Measurements from ENCODE around the gene STXBP4. TPM values are rescaled to one million over a fixed set of nuclear protein-coding genes. Genes with fewer than 3 reads are reported as not detected.
A peak's percentile ranks its signal among the peaks of the same experiment; 100 is the strongest.

Gene STXBP4
- total RNA-seq, 1 donor from 2014 or later = 3.7 TPM

DNA sequence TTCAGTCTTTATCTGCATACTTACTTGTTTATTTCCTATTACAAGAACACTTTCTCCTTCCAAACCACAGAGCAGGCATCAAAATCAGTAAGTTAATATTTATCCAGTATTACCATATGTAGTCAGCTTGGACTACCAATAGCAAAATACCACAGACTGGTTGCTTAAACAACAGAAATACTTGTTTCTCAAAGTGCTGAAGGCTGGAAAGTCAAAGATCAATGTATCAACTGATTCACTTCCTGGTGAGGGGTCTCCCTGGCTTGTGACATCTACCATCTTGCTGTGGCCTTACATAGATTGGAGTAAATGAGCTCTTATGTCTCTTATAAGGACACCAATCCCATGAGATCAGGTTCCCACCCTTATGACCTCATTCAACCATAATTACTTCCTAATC is 2.6 kb downstream of the STXBP4 start:
- no peak for DNase-seq (ENCODE audit: low read depth in 2 of 2)

DNA sequence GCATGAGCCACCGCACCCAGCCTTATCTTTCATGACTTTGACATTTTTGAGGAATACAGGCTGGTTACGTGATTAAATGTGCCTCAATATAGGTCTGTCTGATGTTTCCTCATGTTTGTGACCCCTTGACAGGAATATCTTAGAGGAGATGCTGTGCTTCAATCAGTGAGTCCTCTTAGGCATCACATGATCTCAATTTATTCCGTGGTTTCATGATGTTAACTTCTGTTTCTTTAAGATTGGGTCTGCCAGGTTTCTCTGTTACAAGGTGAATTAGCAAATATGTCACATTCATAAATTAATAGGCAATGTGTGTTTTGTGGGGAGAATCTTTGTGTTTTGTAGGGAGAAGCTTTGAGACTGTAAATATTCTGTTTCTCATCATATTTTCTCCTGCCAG is 3.3 kb downstream of the STXBP4 start:
- DNase-seq (ENCODE audit: low read depth in 2 of 2) = no peak

DNA sequence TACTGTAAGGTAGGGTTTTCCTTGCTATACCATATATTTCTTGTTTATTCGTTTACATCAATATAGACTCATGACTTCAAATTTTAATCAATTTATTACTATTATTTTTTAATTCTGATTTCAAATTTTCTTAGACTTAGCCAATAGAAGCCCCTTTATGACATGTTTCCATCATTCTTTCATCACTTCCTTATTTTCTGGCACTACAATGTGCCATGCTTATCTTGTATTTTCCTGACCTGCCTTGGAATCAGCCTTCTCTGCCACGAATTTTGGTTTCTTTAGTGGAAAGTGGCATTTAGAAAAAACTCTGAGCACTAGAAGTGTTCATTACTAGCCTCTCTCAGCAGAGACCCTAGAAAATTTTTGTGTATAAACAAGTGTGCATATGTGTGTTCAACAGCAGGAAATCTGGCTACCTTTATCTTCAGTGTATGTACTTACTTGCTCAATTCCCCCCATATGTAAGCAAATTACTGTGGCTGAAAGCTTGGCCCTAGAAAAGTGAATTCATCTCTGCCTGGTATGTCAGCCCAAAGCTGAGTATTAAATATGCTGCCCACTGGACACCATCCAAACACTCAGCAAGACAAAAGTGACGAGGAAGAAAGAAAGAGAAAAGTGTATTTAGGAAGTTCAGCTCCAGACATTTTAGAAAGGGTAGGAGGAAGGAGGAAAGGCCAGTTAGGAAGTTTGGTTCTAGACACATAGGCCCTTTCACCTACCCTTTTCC is 4.0 kb downstream of the STXBP4 start:
- no peak for DNase-seq (ENCODE audit: low read depth in 2 of 2)

GRCh38 chr17:54974759-54975158 is 6.2 kb downstream of the STXBP4 start:
- no peak for DNase-seq (ENCODE audit: low read depth in 2 of 2)

DNA sequence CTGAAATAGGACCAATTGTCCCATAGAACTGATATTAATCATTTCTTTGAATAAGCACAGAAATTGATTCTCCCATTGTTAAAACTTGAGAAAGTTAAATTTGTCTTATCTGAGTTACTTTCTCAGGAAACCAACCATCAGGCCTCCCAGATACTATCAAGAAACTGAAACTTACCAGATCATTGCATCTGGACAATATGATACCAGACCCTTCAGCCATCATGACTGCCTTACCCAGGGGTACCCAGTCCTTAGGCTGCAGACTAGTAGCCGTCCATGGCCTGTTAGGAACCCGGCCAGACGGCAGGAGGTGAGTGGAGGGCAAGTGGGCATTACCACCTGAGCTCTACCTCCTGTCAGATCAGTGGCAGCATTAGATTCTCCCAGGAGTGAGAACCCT is 7.8 kb downstream of the STXBP4 start:
- no peak for DNase-seq (ENCODE audit: low read depth in 2 of 2)

- no peak for DNase-seq (ENCODE audit: low read depth in 2 of 2)
Measured at GRCh38 chr17:54977744-54978143, 9.2 kb downstream of the STXBP4 start.

DNA sequence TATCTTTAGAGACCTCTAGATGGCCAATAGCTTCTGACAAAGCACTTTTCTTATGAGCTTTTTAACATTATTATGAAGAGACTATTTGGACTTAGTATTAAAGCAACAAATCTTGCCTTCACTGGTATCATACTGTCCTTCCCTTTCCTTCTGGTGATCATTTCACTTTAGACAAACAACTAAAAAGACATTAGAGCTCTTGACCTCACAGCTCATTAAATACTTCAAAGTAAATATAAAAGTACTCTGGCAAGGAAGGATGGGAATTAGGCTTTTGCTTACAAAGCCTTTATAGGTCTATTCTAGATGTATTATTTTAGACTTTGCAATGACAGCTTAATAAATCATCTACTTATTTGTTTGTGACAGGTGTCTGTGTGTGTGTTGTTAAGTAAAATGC is 11.1 kb downstream of the STXBP4 start:
- no peak for DNase-seq (ENCODE audit: low read depth in 2 of 2)

- no peak for DNase-seq (ENCODE audit: low read depth in 2 of 2)
Measured at GRCh38 chr17:54980375-54980774, 11.8 kb downstream of the STXBP4 start.

GRCh38 chr17:54982399-54982798 is 13.8 kb downstream of the STXBP4 start:
- DNase-seq (ENCODE audit: low read depth in 2 of 2) = peak in 1 of 2 donors; percentile 69

DNA sequence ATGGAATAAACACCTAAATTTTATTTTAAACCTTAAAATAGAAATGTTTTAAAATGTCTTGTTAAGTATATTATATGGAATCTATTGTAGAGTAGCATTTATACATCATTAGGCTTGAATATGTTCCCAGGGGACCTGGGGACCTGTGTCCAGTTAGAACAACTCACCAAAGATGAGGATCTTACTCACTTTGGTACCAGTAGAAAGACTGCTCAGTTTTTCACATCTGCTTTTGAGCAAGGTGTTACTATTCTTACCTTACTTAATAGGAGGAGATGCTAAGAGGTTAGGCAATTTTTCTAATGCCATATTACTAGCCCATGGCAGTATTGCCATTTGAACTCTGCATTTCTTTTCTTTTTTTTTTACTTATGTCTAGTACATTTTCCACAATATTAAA is 14.7 kb downstream of the STXBP4 start:
- no peak for DNase-seq (ENCODE audit: low read depth in 2 of 2)

DNA sequence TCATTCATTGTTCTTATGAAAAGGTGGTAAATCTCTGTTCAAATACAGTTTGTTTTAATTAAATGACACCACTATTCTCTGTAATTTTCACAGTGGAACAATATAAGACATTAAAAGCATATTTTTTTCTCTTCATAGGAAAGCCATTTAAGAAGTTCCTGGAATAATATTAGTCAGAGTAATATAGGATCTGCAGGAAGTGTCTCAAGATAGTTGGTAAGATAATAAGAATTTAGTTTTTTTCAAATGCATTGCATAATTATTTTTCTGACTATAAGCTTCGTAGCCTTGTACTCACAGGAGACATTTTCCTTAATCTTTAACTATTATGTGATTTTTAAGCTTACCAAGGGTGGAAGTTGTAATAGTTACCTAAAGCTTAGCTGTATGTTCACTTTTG is 16.9 kb downstream of the STXBP4 start:
- no peak for DNase-seq (ENCODE audit: low read depth in 2 of 2)

DNA sequence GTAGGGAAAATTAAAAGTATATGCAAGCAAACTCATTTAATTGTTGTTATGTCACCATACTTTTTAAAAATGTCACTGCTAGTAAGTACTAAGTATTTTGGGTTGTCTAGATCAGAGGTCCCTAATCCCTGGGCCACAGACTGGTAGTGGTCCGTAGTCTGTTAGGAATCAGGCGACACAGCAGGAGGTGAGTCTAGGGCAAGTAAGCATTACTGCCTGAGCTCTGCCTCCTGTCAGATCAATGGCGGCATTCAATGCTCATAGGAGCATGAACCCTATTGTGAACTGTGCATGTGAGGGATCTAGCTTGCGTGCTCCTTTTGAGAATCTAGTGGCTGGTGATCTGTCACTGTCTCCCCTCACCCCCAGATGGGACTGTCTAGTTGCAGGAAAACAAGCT is 21.6 kb downstream of the STXBP4 start:
- no peak for DNase-seq (ENCODE audit: low read depth in 2 of 2)

- no peak for DNase-seq (ENCODE audit: low read depth in 2 of 2)
Measured at GRCh38 chr17:54991567-54991966, 23.0 kb downstream of the STXBP4 start.

GRCh38 chr17:54992797-54993639 is 24.5 kb downstream of the STXBP4 start:
- peak; percentile 47 to 61 for DNase-seq (ENCODE audit: low read depth in 2 of 2)

DNA sequence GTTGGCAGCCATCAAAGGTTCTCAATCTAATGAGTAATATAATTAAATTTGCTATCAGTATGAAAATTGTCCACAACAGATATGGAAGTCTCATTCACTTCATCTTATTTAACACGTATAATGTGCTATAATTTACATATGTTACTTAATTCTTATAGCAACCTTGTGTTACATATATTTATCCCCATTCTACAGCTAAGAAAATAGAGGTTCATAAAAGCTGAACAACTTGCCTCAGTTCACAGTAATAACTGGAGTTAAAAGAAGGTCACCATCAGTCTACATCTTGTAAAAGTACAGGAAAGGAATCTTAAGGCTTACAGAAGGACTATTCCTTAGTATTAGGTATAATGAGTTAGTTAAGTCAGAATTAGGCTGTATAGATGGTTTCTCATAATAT is 27.9 kb downstream of the STXBP4 start:
- no peak for DNase-seq (ENCODE audit: low read depth in 2 of 2)

DNA sequence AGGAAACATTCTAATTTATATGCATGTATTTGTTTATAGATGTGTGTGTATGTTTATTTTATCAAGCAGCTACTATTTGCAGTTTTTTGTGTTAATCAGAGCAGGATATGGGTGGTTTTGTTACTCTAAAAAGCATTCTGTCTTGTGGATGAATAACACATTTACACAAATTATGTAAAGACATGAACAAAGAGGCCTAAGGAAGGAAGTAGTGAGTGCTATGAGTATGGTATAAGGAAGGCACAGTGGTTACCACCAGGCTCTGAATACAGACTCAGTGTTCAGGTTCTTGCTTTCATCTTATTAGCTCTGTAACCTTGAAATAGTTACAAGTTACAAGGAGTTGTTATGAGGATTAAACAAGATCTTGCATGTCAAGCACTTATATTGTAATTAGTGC is 33.9 kb downstream of the STXBP4 start:
- no peak for DNase-seq (ENCODE audit: low read depth in 2 of 2)

- no peak for DNase-seq (ENCODE audit: low read depth in 2 of 2)
Measured at GRCh38 chr17:55004484-55004883, 35.9 kb downstream of the STXBP4 start.

GRCh38 chr17:55005520-55005919 is 37.0 kb downstream of the STXBP4 start:
- peak; percentile 7 to 31 for DNase-seq (ENCODE audit: low read depth in 2 of 2)

DNA sequence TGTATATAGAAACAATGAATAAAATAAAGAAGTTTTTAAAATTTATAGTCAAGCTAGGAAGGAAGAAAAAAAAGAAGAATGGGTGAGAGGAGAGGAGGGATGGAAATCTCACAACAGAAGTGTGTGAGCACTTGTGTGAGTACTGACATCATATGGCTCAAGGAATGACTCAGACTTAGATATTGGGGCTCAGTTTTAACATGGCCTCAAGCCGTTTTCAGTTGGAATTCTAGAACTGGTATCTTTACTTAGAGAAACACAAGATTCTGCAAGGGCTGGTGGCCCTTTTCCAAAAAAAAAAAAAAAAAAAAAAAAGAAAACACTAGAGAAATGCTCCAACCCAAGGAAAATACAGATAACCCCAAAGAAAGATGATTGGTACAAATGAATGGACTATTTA is 55.1 kb downstream of the STXBP4 start:
- DNase-seq (ENCODE audit: low read depth in 2 of 2) = no peak

DNA sequence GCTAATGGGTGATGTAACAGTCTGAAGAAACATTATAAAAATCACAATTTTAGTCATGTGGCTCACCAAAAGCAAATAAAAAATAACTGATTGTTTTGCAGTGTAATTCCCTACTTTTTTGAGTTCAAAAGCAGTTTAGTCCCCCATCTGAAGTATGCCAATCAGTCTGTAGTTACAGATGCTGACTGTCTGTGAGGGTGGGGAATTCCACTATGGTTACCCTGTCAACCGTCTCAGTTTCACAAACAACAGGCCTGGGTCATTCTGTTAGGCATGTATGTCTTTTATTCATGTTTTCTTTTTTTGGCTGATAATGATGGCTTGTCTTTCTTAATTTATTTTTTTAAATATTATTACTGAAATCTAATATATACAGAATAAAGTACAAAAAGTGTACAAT is 69.3 kb downstream of the STXBP4 start:
- no peak for DNase-seq (ENCODE audit: low read depth in 2 of 2)

GRCh38 chr17:55038291-55038690 is 69.7 kb downstream of the STXBP4 start:
- DNase-seq (ENCODE audit: low read depth in 2 of 2) = no peak

- DNase-seq (ENCODE audit: low read depth in 2 of 2) = no peak
Measured at GRCh38 chr17:55040611-55041010, 72.0 kb downstream of the STXBP4 start.

- peak in 1 of 2 donors; percentile 17 for DNase-seq (ENCODE audit: low read depth in 2 of 2)
Measured at GRCh38 chr17:55053855-55054254, 85.3 kb downstream of the STXBP4 start.

All from dermis microvascular lymphatic vessel endothelial cell (primary cell).